HG03108 (cell line): Measurements from ENCODE around the gene UGT1A10.
"Not testable (repeated sequence)": the region's sequence is repeated elsewhere in the genome, so short reads cannot be mapped to it uniquely, and the experiment has no call there.

Experiments
- ATAC-seq: cut with Tn5 transposase; IDR thresholded peaks from one replicate; pipeline ENCODE4 v1.9.1; 2021; ENCODE audit warnings: moderate library complexity; ENCODE audit not compliant: unreplicated experiment

UGT1A10 gene

DNA sequence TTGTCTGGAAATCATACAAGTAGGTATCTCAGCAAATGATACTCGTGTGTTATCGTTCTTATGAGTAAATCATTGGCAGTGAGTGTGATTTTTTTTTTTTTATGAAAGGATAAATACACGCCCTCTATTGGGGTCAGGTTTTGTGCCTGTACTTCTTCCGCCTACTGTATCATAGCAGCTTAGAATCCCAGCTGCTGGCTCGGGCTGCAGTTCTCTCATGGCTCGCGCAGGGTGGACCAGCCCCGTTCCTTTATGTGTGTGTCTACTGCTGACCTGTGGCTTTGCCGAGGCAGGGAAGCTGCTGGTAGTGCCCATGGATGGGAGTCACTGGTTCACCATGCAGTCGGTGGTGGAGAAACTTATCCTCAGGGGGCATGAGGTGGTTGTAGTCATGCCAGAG, at the start of gene UGT1A10:
UGT1A10 (plus strand) TSS at position 143 of the 400 bp plus-strand sequence; CDS start at position 218, 75 bp downstream.
- ATAC-seq: not testable (repeated sequence)

DNA sequence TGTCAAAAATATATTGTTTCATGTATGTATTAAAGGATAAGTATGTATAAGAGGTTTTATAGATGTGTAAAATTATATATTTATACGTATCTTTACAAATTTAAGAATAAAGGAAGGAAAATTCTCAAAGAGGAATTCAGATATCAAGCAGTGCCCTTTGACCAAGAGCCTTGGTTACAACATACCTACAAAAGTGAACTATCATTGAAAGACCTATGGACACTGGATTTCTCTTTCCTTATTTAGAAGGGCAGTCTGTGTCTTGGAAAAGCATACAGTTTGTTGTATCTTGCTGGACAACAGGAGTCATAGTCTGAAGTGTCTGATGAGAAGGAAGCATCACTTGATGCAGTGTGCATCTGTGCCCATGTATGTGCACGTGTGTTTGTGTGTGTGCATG, 47.8 kb upstream of the UGT1A10 start:
- no peak for ATAC-seq

DNA sequence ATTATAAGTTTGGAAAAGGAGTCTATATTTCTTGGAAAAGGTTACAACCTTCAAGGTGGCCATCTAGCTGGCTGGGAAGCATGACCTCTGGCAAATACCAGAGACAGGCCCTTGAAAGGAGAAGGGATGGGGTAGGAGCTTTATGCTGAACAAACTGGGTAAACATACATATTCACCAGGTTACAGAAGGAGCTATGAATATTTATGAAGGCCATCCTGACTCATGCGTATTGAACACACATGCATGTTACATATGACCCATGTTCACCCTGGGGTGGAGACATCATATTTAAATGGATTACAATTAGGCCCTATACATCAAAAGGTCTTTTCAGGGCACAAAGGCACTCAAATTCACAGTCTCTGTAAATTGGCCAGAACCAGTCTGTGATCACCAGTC, 43.5 kb upstream of the UGT1A10 start:
- ATAC-seq: not testable (repeated sequence)

DNA sequence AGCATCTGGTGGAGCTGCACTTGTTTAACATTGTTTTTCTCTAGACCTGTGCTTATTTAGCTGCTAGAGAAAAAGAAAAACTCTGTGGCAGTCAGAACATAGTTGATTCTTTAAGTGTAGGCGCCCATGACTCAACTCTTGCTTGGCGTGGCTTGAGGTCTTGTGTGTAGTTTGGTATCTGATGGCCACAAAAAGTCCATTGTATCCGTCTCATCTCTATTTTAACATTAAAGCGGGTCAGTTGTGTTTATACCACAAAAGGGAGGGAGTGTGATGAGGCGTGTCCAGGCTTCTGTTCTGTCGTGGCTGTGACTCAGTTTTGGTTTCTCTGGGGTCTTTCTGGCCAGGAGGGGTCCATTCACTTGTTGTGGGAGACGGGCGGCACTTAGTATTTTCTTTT, 43.0 kb upstream of the UGT1A10 start:
- no peak for ATAC-seq

DNA sequence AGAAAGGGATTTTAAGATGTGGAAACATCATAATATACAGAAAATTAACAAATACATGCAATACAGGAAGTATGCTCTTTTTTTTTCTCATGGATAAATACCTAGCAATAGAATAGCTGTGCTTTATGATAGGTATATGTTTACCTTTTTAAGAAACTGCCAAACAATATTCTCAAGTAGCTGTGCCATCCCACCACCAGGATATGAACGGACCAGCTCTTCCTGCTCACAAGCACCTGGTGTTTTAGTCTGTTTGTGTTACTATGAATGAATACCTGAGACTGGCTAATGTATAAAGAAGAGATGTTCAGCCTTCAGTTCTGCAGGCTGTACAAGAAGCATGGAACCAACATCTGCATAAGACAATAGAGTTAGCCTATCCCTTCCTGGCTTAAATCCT, 38.7 kb upstream of the UGT1A10 start:
- no peak for ATAC-seq

DNA sequence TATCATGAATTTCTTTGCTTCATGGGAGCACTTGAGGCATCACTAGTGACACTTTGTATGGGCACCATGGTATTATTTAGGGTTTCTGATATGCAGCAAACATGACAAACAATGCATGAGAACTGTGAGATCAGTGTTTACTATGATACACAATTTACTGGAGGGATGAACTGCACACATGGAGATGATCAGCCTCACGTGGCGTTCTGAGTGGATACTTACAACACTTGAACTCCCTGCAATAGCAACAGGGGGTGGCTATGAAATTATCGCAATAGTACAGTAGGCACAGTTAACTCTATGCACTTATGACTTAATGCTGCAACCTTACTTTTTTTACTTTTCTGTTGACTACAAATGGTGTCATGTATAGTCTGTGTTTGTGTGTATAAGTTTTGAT, 37.3 kb upstream of the UGT1A10 start:
- no peak for ATAC-seq

DNA sequence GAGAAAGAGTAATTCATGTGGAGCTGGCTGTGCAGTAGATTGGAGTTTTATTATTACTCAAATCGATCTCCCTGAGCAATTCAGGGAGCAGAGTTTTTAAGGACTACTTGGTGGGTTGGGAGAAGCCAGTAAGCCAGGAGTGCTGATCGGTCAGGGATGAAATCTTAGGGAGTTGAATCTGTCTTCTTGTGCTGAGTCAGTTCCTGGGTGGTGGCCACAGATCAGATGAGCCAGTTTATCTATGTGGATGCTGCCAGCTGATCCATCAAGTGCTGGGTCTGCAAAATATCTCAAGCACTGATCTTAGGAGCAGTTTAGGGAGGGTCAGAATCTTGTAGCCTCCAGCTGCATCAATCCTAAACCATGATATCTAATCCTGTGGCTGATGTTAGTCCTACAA, 35.9 kb upstream of the UGT1A10 start:
- no peak for ATAC-seq

DNA sequence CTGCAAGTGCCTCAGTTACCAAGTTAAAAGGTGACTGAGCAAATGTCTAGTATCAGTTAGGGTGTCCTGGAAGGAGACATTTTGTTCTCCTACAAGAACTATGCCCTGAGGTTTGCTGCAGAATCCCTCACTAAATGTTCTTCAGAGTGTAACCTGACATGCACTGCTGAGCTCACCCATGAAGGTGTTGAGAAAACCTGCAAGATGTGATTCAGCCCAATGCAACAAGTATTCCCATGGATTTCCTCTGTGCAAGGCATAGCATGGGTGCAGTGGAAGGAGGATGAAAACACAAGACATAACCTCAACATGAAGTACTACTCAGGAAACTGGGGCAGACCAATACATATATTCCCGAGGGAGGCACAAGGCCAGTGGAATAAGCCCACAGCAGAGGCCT, 34.2 kb upstream of the UGT1A10 start:
- ATAC-seq: no peak

DNA sequence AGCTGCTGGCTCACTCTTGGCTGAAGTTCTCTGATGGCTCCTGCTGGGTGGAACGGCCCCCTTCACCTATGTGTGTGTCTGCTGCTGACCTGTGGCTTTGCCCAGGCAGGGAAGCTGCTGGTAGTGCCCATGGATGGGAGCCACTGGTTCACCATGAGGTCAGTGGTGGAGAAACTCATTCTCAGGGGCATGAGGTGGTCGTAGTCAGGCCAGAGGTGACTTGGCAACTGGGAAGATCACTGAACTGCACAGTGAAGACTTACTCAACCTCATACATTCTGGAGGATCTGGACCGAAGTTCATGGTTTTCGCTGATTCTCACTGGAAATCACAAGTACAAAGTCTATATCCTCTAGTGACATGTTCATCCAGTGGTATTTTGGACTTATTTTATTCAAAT, 32.7 kb upstream of the UGT1A10 start:
- no peak for ATAC-seq

DNA sequence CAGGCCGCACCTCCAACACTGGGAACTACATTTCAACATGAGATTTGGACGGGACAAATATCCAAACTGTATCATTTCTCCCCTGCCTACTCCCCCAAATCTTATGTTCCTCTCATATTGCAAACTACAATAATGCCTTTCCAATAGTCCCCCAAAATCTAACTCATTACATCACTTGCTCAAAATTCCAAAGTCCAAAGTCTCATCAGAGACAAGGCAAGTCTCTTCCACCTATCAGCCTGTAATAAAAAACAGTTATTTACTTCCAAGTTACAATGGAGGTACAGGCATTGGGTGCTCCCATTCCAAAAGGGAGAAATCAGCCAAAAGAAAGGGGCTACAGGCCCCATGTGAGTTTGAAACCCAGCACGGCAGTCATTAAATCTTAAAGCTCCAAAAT, 31.4 kb upstream of the UGT1A10 start:
- ATAC-seq: no peak

DNA sequence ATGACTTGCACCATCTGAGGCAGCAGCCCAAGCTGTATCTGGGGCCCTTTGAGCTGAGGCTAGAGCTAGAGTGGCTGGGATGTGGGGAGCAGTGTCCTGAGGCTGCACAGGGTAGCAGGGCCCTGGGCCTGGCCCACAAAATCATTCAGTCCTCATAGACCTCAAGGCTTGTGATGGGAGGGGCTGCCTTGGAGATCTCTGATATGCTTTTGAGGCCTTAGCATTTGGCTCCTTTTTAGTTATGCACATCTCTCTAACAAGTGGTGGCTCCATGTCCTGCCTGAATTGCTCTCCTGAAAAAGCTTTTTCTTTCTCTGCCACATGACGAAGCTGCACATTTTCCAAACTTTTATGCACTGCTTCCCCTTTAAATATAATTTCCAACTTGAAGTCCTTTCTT, 30.6 kb upstream of the UGT1A10 start:
- ATAC-seq: no peak

DNA sequence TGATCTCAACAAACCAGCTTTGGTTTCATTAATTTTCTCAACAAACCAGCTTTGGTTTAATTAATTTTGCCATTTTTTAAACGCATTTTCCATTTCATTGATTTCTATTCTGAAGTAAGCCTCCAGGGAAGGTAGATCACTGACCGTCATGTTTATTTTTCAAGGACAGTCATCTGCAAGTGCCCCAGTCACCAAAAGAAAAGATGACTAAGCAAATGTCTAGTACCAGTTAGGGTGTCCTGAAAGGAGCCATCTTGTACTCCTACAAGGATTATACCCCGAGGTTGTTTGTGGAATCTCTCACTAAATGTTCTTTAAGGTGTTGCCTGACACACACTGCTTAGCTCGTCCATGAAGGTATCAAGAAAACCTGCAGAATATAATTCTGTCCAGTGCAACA, 25.0 kb upstream of the UGT1A10 start:
- ATAC-seq: no peak

DNA sequence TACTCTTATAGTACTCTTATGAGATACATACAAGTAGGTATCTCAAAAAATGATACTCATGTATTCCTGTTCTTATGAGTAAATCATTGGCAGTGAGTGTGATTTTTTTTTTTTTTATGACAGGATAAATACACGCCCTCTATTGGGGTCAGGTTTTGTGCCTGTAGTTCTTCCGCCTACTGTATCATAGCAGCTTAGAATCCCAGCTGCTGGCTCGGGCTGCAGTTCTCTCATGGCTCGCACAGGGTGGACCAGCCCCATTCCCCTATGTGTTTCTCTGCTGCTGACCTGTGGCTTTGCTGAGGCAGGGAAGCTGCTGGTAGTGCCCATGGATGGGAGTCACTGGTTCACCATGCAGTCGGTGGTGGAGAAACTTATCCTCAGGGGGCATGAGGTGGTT, 18.8 kb upstream of the UGT1A10 start, which contains the start of gene UGT1A8:
UGT1A8 (plus strand) TSS at position 158 of the 400 bp plus-strand sequence; CDS start at position 233, 75 bp downstream.
- not testable (repeated sequence) for ATAC-seq

DNA sequence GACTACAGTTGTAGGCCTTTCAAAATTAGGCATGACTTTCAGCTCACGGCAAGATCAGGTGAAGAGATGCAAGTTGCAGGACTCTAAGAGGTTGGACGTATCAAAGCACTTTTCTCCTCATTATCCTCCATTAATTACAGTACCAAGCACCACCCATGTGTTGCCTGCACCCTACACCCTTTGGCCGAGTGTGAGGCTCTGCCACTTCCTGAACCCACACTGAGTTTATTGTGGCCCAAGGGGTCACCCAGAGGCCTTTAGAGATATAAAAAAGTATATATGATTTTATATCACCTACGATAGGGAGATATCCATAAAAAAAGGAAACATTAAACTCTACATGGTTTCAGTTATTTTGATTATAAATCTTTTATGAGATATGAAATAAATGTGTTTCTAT, 16.0 kb upstream of the UGT1A10 start:
- ATAC-seq: no peak

DNA sequence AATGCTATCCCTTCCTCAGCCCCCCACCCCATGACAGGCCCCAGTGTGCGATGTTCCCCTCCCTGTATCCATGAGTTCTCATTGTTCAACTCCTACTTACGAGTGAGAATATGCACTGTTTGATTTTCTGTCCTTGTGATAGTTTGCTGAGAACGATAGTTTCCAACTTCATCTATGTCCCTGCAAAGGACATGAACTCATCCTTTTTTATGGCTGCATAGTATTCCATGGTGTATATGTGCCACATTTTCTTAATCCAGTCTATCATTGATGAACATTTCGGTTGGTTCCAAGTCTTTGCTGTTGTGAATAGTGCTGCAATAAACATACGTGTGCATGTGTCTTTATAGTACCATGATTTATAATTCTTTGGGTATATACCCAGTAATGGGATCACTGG, 14.4 kb upstream of the UGT1A10 start:
- not testable (repeated sequence) for ATAC-seq

DNA sequence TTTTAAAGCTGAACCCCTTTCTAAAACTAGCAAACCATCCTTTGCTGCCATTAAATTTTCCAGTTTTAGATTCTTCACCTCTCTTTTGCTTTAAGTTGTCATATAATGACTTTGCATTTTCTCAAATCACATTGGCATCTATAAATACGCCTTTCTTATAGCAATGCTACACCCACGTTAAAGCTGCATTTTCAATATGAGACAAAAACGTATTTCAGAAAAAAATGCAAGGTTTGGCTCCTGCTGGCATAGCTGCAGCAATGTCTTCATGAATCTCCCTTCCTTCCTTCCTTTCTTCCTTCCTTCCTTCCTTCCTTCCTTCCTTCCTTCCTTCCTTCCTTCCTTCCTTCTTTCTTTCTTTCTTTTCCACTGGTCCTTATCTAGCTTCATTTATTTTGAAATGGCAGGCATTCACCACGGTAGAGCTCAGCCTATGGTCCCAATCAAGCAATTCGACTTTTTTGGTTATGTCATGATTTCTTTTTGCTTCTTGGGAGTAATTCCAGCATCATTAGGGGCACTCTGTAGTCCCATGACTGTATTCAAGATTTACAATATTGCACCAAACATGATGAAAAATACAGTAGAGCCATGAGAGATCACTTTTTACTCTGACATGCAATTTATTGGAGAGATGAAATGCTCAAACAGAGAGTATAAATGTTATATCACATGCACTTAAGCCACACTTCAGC, 8.8 kb upstream of the UGT1A10 start:
- ATAC-seq: no peak

DNA sequence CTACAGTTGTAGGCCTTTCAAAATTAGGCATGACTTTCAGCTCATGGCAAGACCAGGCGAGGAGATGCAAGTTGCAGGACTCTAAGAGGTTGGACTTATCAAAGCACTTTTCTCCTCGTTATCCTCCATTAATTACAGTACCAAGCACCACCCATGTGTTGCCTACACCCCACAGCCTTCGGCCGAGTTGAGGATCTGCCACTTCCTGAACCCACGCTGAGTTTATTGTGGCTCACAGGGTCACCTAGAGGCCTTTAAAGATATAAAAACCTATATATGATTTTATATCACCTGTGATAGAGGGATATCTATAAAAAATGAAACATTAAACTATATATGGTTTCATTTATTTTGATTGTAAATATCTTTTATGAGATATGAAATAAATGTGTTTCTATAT, 2.6 kb downstream of the UGT1A10 start:
- no peak for ATAC-seq

DNA sequence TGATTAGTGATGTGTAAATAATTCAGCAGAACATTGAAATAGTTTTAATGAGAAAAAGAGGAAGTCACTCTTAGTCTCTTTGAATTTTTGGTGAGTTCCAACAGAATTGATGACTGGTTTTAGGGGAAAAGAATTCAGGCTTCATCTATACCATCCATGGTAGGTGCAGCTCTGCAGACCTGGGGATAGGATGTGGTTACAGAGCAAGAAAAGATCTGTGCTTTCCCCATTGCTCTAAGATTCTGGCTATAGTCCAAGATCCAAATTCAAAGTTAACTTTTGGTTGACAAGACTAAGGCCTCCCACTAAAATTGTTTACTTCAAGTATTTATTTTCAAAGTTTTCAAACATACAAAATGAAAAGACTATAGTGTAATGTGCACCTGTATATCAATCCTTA, 3.6 kb downstream of the UGT1A10 start:
- ATAC-seq: no peak

DNA sequence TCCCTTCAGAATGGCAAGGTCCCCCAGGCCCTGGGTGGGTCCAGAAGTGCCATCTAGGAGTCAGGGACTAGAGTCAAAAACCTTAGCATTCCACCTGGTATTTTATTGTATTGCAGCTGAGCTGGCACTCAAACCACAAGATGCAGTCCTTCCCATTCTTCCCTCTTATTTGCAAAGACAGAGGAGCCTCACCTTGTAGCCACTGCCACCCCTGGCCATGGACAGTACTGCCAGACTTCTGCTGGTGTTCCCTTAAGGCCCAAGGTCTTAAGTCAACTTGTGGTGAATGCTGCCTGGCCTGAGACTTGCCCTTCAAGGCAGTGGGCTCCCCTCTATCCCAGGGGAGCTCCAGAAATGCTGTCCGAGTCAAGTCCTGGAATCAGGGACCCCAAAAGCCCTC, 6.9 kb downstream of the UGT1A10 start:
- ATAC-seq: no peak

DNA sequence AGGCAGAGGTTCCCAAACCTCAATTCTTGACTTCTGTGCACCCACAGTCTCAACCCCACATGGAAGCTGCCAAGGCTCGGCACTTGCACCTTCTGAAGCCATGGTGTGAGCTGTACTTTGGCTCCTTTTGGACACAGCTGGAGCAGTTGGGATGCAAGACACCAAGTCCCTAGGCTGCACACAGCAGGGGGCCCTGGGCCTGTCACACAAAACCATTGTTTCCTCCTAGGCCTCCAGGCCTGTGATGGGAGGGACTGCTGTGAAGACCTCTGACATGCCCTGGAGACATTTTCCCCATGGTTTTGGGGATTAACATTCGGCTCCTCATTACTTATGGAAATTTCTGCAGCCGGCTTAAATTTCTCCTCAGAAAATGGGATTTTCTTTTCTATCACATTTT, 9.8 kb downstream of the UGT1A10 start:
- ATAC-seq: not testable (repeated sequence)

DNA sequence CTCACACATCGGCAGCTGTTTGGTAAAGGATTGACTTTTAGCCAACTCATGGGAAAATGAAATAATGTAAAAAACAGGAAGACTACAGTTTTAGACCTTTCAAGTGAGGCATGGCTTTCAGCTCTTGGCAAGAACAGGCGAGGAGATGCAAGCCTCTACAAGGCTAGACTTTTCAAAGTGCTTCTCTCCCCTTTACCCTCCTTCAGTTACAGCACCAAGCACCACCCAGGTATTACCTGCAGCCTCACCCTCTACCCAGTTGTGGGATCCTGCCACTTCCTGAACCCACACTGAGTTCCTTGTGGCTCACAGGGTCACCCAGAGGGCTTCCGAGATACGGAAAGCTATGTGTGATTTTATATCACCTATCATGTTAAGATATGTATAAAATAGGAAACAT, 14.7 kb downstream of the UGT1A10 start:
- no peak for ATAC-seq

DNA sequence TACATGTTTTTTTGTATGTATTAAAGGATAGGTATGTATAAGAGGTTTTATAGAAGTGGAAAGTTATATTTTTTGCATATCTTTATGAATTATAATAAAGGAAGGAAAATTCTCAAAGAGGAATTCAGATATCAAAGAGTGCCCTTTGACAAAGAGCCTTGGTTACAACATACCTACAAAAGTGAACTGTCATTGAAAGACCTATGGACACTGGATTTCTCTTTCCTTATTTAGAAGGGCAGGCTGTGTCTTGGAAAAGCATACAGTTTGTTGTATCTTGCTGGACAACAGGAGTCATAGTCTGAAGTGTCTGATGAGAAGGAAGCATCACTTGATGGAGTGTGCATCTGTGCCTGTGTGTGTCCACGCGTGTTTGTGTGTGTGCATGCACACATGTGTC, 15.2 kb downstream of the UGT1A10 start:
- no peak for ATAC-seq

DNA sequence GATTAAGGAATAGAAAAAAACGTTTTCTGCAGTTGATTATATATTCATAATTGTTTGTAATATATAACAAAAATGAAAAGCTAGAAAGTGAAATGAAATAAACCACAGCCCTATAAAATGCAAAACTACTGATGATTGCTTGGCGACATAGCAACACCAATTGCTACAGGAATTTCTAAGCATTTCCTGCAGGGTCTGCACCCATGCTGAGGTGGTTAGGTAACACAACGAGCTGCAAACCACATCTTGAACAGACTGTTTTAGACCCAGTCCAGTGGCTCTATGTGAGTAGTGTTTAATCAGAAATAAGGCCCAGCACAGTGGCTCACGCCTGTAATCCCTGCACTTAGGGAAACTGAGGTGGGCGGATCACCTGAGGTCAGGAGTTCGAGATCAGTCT, 18.3 kb downstream of the UGT1A10 start:
- ATAC-seq: no peak
